HCT116 (cell line): ENCODE data around the gene PRSS33. TPM values are rescaled to one million over a fixed set of nuclear protein-coding genes. Genes with fewer than 3 reads are reported as not detected.

Experiments used
- ATAC-seq: fragments of 200-7000 bp; cut with Tn5 transposase; 2 replicates; pipeline ENCODE4 v1.9.1; 2020; ENCODE audit warnings: mild to moderate bottlenecking, moderate library complexity
- BruUV-seq: library from RNA; stranded (reverse); fragments of 400-500 nt; replicated peaks from 2 replicates; lab custom pipeline; 2021; lab: Mats Ljungman, UMichigan
- CTCF ChIA-PET: fragments of 300-600 bp; sonication (Branson Sonifier 250); formaldehyde crosslinking; loops from one replicate; lab custom pipeline; 2021; ENCODE audit warnings: antibody characterized with exemption; lab: Charles Lee
- POLR2A ChIA-PET: fragments of 300-600, 350-600 bp; sonication (Branson Sonifier 250); formaldehyde crosslinking; loops from one replicate; lab custom pipeline; 2021; ENCODE audit warnings: antibody characterized with exemption; lab: Charles Lee
- RAD21 ChIA-PET, 2 experiments: fragments of 300-600 bp; sonication (Branson Sonifier 250); formaldehyde crosslinking; loops; one replicate each; lab custom pipeline; 2023; ENCODE audit warnings: low total read pairs in 2 of 2; ENCODE audit not compliant: uncharacterized antibody in 2 of 2, unreplicated experiment in 2 of 2, low non-redundant PET in 1 of 2; lab: Charles Lee
- DNase-seq: peaks from one replicate; pipeline ENCODE4 v3.0.0-alpha.2; 2010; ENCODE audit warnings: low read depth, low spot score
- H2AFZ ChIP-seq: fragments of 200-600 bp; shearing (Covaris generic), sonication (generic); 2 replicates; pipeline ENCODE4 v1.6.1; 2017; ENCODE audit warnings: low read depth, mixed run types, mixed read lengths, antibody characterized with exemption, low read length; ENCODE audit not compliant: poor library complexity, severe bottlenecking
- H3K27ac ChIP-seq: 2 replicates; pipeline ENCODE4 v1.5.1; 2012; ENCODE audit warnings: low read depth, low read length
- H3K27me3 ChIP-seq: fragments of 200-600 bp; sonication (generic); 2 replicates; pipeline ENCODE4 v1.6.1; 2016; ENCODE audit warnings: mixed run types, low read length, mixed read lengths; ENCODE audit not compliant: insufficient read depth
- H3K36me3 ChIP-seq, 2 experiments: fragments of 200-500 bp in 1 of 2; fragments of 200-600 bp in 1 of 2; sonication (Bioruptor generic) in 1 of 2; sonication (generic) in 1 of 2; 2 replicates each; pipeline versions ENCODE4 v1.5.1 to v1.6.1; 2014 to 2016; ENCODE audit warnings: low read length in 2 of 2, inconsistent platforms in 1 of 2, mixed read lengths in 1 of 2, mixed run types in 1 of 2; ENCODE audit not compliant: insufficient read depth in 2 of 2, control insufficient read depth in 1 of 2
- H3K4me1 ChIP-seq, 2 experiments: fragments of 200-600 bp in 1 of 2; sonication (generic) in 1 of 2; 2 replicates each; pipeline versions ENCODE4 v1.5.1 to v1.6.1; 2012 to 2017; ENCODE audit warnings: low read length in 2 of 2, inconsistent platforms in 1 of 2, mild to moderate bottlenecking in 1 of 2, mixed read lengths in 1 of 2, mixed run types in 1 of 2, moderate library complexity in 1 of 2; ENCODE audit not compliant: insufficient read depth in 2 of 2, control insufficient read depth in 1 of 2
- H3K4me2 ChIP-seq: fragments of 200-600 bp; sonication (generic); 2 replicates; pipeline ENCODE4 v1.6.1; 2017; ENCODE audit warnings: mixed run types, low read length, mixed read lengths
- H3K4me3 ChIP-seq, 2 experiments: fragments of 200-600 bp in 1 of 2; sonication (generic) in 1 of 2; replicated peaks in 1 of 2; 2 replicates each; pipeline ENCODE4 v1.5.1; 2011 to 2016; ENCODE audit warnings: low read length in 2 of 2, control low read depth in 1 of 2, low read depth in 1 of 2, mild to moderate bottlenecking in 1 of 2, mixed read lengths in 1 of 2, mixed run types in 1 of 2
- H3K79me2 ChIP-seq: fragments of 200-600 bp; sonication (generic); 2 replicates; pipeline ENCODE4 v1.6.1; 2017; ENCODE audit warnings: mild to moderate bottlenecking, mixed run types, low read length, moderate library complexity, mixed read lengths; ENCODE audit not compliant: insufficient read depth
- H3K9ac ChIP-seq: fragments of 200-600 bp; sonication (generic); 2 replicates; pipeline ENCODE4 v1.6.1; 2016; ENCODE audit warnings: low read length, mixed read lengths
- H3K9me2 ChIP-seq: fragments of 200-600 bp; sonication (generic), shearing (Covaris generic); 2 replicates; pipeline ENCODE4 v1.6.1; 2017; ENCODE audit warnings: mixed run types, mild to moderate bottlenecking, moderate library complexity; ENCODE audit not compliant: insufficient read depth
- H3K9me3 ChIP-seq, 2 experiments: fragments of 200-500 bp in 1 of 2; fragments of 200-600 bp in 1 of 2; sonication (Bioruptor generic) in 1 of 2; sonication (generic) in 1 of 2; 2 replicates each; pipeline ENCODE4 v1.6.1; 2014 to 2017; ENCODE audit warnings: low read length in 2 of 2, mixed read lengths in 2 of 2, inconsistent platforms in 1 of 2, low read depth in 1 of 2, mild to moderate bottlenecking in 1 of 2, mixed run types in 1 of 2, moderate library complexity in 1 of 2; ENCODE audit not compliant: control insufficient read depth in 1 of 2, insufficient read depth in 1 of 2
- H4K20me1 ChIP-seq: fragments of 200-600 bp; sonication (generic), shearing (Covaris generic); 2 replicates; pipeline ENCODE4 v1.6.1; 2017; ENCODE audit warnings: mixed run types, mild to moderate bottlenecking, moderate library complexity; ENCODE audit not compliant: insufficient read depth
- POLR2A ChIP-seq: IDR thresholded peaks from 2 replicates; pipeline ENCODE4 v1.7.0; 2011; ENCODE audit warnings: borderline replicate concordance; ENCODE audit not compliant: insufficient read depth, insufficient read length; ENCODE audit errors: extremely low read depth
- POLR2AphosphoS5 ChIP-seq: IDR thresholded peaks from 2 replicates; pipeline ENCODE4 v1.6.1; 2011; ENCODE audit warnings: mild to moderate bottlenecking, low read depth, low read length, moderate library complexity
- SP1 ChIP-seq: IDR thresholded peaks from 2 replicates; pipeline ENCODE4 v1.6.1; 2012; ENCODE audit warnings: low read depth
- SRF ChIP-seq: IDR thresholded peaks from 2 replicates; pipeline ENCODE4 v1.6.1; 2012; ENCODE audit warnings: low read depth
- TCF7L2 ChIP-seq: IDR thresholded peaks from 2 replicates; pipeline ENCODE4 v1.7.0; 2011; ENCODE audit warnings: borderline replicate concordance, inconsistent platforms; ENCODE audit not compliant: insufficient read depth, insufficient read length; ENCODE audit errors: extremely low read depth
- intact Hi-C: fragments of 100-400 bp; cut with micrococcal nuclease; formaldehyde crosslinking; loops from 2 replicates; pipeline ENCODE4 v1.10.0; 2022
- total RNA-seq: library from RNA; stranded (reverse); gene quantifications from one replicate; pipeline ENCODE4 v1.2.1, GENCODE V29; 2021; ENCODE audit not compliant: unreplicated experiment

PRSS33 gene
- total RNA-seq, 1 experiment from 2014 or later = not detected

DNA sequence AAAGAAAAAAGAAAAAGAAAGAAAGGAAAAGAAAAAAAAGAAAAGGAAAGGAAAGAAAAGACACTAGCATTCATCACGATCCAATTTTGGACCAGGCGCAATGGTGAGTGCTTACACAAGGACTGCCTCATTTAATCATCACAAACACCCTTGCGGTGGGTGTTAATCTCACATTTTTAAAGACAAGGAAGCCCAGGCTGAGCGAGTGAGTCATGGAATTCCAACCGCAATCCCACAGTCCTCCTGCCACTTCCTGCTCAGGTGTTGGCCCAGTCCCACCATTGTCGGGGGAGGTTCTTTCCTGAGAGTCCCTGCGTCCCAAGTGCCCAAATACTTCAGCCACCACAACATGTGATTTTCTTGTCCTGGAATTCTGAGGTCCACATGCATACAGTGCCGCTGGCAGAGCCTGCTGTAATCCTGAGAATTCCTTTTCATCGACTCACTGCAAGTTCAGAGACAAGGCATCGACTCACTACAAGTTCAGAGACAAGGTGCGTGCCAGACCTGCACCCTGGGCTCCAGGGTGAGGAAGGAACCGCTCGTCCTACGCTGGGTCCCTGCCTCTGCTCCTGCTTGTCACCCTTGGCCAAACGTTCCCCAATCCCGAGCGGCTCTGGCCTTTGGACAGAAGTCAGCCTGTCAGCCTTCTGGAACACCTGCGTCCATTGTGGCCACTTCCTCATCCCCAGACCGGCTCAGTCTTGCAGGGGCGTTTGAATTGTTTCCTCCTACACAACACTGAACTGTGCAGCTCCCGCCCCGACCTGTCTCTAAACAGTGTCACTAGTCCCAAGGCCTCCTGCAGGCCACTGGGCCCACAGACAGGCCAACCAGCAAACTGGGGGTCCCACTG is 48.5 kb upstream of the PRSS33 start:
- no peaks in the 10 kb centered on the region for H3K27me3 ChIP-seq
- BruUV-seq = no TSS peak
- TF ChIP-seq POLR2AphosphoS5 (peak; percentile 76), TCF7L2 (peak; percentile 65), POLR2A (no peak)
- ATAC-seq = peak; percentile 81
- ChIA-PET RAD21 (no interaction called here), POLR2A (no interaction called here), CTCF (interaction anchor here (1.1 kb wide), 1 partner anchor 32 kb away, joined by 3 read pairs; no protein-coding TSS in a partner anchor)
- H3K79me2 ChIP-seq = no peaks in the 10 kb centered on the region
- peak overlapping the region; percentile 36 to 59 for H3K4me3 ChIP-seq
- H4K20me1 ChIP-seq = no peaks in the 10 kb centered on the region
- intact Hi-C loops = no loop called here
- peak overlapping the region; percentile 91 for H3K4me2 ChIP-seq
- H3K9me2 ChIP-seq = no peaks in the 10 kb centered on the region
- no peaks in the 10 kb centered on the region for H3K36me3 ChIP-seq
- no peak overlapping the region for H2AFZ ChIP-seq
- peak overlapping the region; percentile 80 for H3K9ac ChIP-seq
- no peaks in the 10 kb centered on the region for H3K9me3 ChIP-seq
- peak overlapping the region; percentile 99 for H3K27ac ChIP-seq
- peak; percentile 96 for DNase-seq
- peaks cover 20 to 50% of the 10 kb centered on the region in 2 experiments for H3K4me1 ChIP-seq

DNA sequence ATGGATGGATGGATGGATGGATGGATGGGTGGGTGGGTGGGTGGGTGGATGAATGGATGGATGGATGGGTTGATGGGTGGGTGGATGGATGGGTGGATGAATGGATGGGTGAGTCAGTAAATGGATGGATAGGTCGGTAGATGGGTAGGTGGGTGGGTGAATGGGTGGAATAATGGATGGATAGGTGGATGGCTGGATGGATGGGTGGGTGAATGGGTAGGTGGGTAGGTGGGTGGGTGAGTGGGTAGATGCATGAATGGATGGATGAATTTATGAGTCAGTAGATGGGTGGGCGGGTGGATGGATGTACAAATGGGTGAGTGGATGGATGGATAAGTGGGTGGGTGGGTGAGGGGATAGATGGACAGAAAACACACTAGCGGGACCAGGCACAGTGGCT is 47.6 kb upstream of the PRSS33 start:
- no peaks in the 10 kb centered on the region for H3K27me3 ChIP-seq
- peak overlapping the region; percentile 80 for H3K9ac ChIP-seq
- peak overlapping the region; percentile 91 for H3K4me2 ChIP-seq
- no peaks in the 10 kb centered on the region for H3K9me3 ChIP-seq
- no peak for TF ChIP-seq SP1
- no peak for TF ChIP-seq SRF
- POLR2A ChIA-PET = no interaction called here
- peak overlapping the region; percentile 99 for H3K27ac ChIP-seq
- H3K36me3 ChIP-seq = no peaks in the 10 kb centered on the region
- no peaks in the 10 kb centered on the region for H4K20me1 ChIP-seq
- intact Hi-C loops = no loop called here
- ATAC-seq (no peak), DNase-seq (no peak)
- CTCF ChIA-PET = no interaction called here
- H3K4me1 ChIP-seq = peaks cover 20 to 49% of the 10 kb centered on the region in 2 experiments
- H3K79me2 ChIP-seq = no peaks in the 10 kb centered on the region
- no TSS peak for BruUV-seq
- H2AFZ ChIP-seq = no peak overlapping the region
- peak overlapping the region in 1 of 2 experiments; percentile 59; a peak in 2 of 4 replicates for H3K4me3 ChIP-seq
- RAD21 ChIA-PET = no interaction called here
- no peaks in the 10 kb centered on the region for H3K9me2 ChIP-seq
